Measurements from ENCODE around the gene ALOX5AP.

GRCh38 chr13:30689752-30690151 is 45.6 kb upstream of the ALOX5AP start:
- TF ChIP-seq, protein P1, sequence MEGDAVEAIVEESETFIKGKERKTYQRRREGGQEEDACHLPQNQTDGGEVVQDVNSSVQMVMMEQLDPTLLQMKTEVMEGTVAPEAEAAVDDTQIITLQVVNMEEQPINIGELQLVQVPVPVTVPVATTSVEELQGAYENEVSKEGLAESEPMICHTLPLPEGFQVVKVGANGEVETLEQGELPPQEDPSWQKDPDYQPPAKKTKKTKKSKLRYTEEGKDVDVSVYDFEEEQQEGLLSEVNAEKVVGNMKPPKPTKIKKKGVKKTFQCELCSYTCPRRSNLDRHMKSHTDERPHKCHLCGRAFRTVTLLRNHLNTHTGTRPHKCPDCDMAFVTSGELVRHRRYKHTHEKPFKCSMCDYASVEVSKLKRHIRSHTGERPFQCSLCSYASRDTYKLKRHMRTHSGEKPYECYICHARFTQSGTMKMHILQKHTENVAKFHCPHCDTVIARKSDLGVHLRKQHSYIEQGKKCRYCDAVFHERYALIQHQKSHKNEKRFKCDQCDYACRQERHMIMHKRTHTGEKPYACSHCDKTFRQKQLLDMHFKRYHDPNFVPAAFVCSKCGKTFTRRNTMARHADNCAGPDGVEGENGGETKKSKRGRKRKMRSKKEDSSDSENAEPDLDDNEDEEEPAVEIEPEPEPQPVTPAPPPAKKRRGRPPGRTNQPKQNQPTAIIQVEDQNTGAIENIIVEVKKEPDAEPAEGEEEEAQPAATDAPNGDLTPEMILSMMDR (IDR thresholded peaks at IDR 0.05): no peak
- TF ChIP-seq POLR2A (IDR thresholded peaks at IDR 0.05): no peak

Measured in vagina (tissue), 2 donors.